Hematopoietic multipotent progenitor cell treated with erythropoietin and hydrocortisone succinate and interleukin-3 and kit ligand, for 4 days (in vitro differentiated cells): Measurements from ENCODE around the gene SLIT3.

ENCODE experiments used
- DNase-seq: peaks from one replicate; pipeline ENCODE4 v3.0.0-alpha.2; 2015

SLIT3 gene

GRCh38 chr5:168714046-168714445 is 586.9 kb downstream of the SLIT3 start:
- DNase-seq = no peak

- no peak for DNase-seq
These were observed 587.9 kb downstream of the SLIT3 start for GRCh38 chr5:168713051-168713450.

- DNase-seq = no peak
These were observed 588.5 kb downstream of the SLIT3 start for GRCh38 chr5:168712280-168712924.

- DNase-seq = no peak
These were observed 590.2 kb downstream of the SLIT3 start for GRCh38 chr5:168710706-168711105.

- DNase-seq = no peak
These were observed 592.9 kb downstream of the SLIT3 start for GRCh38 chr5:168707716-168708695.

GRCh38 chr5:168706655-168707069 is 594.3 kb downstream of the SLIT3 start:
- peak; percentile 64 for DNase-seq

- no peak for DNase-seq
These were observed 595.6 kb downstream of the SLIT3 start for GRCh38 chr5:168705321-168705720.

- no peak for DNase-seq
These were observed 598.4 kb downstream of the SLIT3 start for GRCh38 chr5:168702511-168702910.

GRCh38 chr5:168701641-168702040 is 599.3 kb downstream of the SLIT3 start:
- no peak for DNase-seq

- DNase-seq = no peak
These were observed 601.9 kb downstream of the SLIT3 start for GRCh38 chr5:168699002-168699401.

GRCh38 chr5:168697034-168697720 is 603.8 kb downstream of the SLIT3 start:
- no peak for DNase-seq

- no peak for DNase-seq
These were observed 604.3 kb downstream of the SLIT3 start for GRCh38 chr5:168696611-168697010.

- no peak for DNase-seq
These were observed 605.6 kb downstream of the SLIT3 start for GRCh38 chr5:168695301-168695835.

GRCh38 chr5:168694289-168694688 is 606.6 kb downstream of the SLIT3 start:
- DNase-seq = no peak

- DNase-seq = no peak
These were observed 607.1 kb downstream of the SLIT3 start for GRCh38 chr5:168693883-168694282.

GRCh38 chr5:168693297-168693696 is 607.6 kb downstream of the SLIT3 start:
- DNase-seq = no peak

- DNase-seq = no peak
These were observed 609.0 kb downstream of the SLIT3 start for GRCh38 chr5:168691891-168692290.

GRCh38 chr5:168689260-168689659 is 611.7 kb downstream of the SLIT3 start:
- DNase-seq = no peak

- no peak for DNase-seq
These were observed 614.1 kb downstream of the SLIT3 start for GRCh38 chr5:168686837-168687236.

- no peak for DNase-seq
These were observed 615.4 kb downstream of the SLIT3 start for GRCh38 chr5:168685566-168685965.

GRCh38 chr5:168683927-168684295 is 617.0 kb downstream of the SLIT3 start:
- no peak for DNase-seq

- peak; percentile 57 for DNase-seq
These were observed 617.6 kb downstream of the SLIT3 start for GRCh38 chr5:168683247-168683926.
